HuH-7 (cell line): ENCODE results near the gene EXOC2.

ENCODE experiments used
- DNase-seq: peaks from one replicate; pipeline ENCODE4 v3.0.0; 2011; ENCODE audit warnings: low spot score

Gene EXOC2

DNA sequence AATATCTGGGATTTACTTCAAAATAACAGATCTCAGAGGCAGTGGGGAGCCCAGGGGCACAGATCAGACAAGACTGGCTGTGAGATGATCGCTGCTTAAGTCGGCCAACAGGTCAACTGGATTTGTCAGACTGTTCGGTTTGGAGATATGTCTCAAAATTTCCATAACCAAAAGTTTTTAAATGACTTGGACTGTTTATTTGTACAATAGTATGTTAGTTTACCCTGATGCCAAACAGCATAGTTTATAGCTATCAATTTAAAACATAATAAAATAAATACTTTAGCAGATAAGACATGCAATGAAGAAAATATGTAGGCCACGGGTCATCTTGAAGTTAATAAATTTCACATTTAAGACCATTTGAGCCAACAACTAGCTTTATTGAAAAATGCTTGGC is 174.7 kb downstream of the EXOC2 start:
- no peak for DNase-seq

- no peak for DNase-seq
Observed at GRCh38 chr6:516213-516612, 176.7 kb downstream of the EXOC2 start.

- DNase-seq, result no peak
Observed at GRCh38 chr6:515267-515666, 177.7 kb downstream of the EXOC2 start.

- DNase-seq, result no peak
Observed at GRCh38 chr6:514396-514978, 178.5 kb downstream of the EXOC2 start.

DNA sequence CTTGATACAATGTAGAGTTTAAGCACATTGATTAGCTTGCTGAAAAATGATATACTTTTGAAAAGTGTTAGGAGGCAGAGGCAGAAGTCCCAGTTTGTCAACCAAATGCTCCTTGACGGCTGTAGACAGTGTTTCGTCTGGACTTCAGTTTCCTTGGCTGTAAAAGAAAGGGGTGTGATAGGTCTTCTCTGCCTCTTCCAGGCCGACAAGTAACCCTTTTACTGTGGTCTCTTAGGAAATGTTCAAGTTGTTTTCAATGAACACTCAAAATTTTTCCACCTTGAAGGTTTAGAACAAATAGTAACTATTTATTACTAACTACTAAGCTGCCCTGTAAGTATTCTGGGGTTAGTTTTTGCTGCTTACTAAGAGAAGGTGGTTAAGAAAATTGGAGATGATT is 179.0 kb downstream of the EXOC2 start:
- DNase-seq, result no peak

GRCh38 chr6:513058-513457 is 179.9 kb downstream of the EXOC2 start:
- no peak for DNase-seq

DNA sequence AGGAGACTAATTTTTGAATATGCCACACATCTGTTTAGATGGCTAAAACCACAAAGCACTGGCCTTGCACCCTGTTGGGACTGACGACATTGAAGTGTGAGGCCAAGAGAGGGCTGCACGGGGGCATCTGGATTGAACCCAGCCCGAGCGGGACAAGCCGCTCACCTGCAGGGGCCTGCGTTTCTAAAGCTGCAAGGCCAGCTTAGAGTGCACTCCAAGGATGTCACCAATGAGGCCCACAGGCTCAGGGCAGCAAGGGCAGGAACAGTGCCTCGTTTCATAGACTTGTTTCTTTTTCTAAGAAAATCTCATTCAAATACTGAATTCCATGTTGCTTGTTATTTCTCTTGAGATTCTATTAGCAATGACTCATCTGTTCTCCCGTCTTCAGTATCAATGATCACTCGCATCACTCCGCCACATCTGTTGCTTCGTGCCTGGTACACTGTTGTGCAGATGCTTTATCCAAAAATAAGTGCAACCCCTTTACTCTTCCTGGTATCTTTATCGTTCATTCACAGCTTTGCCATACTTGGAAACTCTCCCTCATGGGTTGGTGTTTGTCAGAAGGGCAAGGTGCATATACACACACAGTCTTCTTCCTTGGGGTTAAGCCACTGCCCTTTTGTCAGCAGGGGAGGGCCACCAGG is 181.3 kb downstream of the EXOC2 start:
- DNase-seq, result no peak

- no peak for DNase-seq
Observed at GRCh38 chr6:509676-510075, 183.3 kb downstream of the EXOC2 start.

DNA sequence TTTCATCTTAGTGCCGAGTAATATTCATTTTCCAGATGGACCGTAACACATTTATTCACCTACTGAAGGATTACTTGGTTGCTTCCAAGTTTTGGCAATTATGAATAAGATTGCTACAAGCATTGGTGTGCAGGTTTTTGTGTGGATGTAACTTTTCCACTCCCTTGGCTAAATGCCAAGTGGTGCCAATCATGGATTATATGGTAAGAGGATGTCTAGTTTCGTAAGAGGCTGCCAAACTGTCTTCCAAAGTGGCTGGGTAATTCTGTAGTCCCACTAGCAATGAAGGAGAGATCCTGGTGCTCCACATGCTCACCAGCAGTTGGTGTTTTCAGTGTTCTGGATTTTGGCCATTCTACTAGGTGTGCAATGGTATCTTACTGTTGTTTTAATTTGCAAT is 184.3 kb downstream of the EXOC2 start:
- DNase-seq, result no peak

- DNase-seq, result no peak
Observed at GRCh38 chr6:508006-508405, 184.9 kb downstream of the EXOC2 start.

GRCh38 chr6:506920-507622 is 185.9 kb downstream of the EXOC2 start:
- no peak for DNase-seq

DNA sequence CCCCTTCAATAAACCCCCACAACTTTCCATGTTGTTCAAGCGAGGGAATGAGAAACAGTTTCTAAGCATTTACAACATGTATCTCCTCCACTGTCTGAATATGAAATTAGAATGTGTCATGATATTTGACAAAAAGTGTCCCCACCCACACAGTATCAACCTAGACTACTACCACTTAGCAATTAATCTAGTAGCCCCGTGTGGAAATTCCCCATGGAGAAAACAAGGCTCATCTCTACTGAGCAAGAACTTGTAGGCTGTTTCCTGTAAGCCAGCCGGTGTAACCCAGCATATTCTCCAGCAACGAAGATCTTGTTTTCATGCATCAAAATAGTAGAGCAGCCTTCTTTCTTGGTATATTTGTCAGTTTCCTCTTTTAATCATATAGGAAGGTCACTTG is 186.4 kb downstream of the EXOC2 start:
- DNase-seq, result no peak

GRCh38 chr6:505374-505773 is 187.6 kb downstream of the EXOC2 start:
- DNase-seq, result no peak

GRCh38 chr6:504446-504980 is 188.4 kb downstream of the EXOC2 start:
- DNase-seq, result no peak

- no peak for DNase-seq
Observed at GRCh38 chr6:503610-504362, 189.2 kb downstream of the EXOC2 start.

DNA sequence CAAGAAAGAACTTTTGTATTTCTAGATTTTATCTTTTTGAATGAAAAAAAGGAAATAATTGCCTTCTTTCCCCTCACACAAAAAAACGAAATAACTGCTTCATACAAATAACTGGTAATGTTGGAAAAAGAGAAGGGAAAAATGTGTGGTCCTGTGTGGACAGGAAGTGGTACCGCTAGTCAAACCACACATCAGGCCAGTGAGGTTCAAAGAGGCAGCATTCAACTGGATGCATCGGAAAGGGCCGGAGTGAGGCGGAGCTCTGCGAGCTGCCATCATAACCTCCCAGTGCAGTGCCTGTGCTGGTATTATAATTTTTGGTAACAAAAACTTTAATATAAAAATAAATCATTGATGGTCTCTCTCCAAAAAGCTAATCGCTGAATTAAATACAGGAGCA is 190.2 kb downstream of the EXOC2 start:
- no peak for DNase-seq

DNA sequence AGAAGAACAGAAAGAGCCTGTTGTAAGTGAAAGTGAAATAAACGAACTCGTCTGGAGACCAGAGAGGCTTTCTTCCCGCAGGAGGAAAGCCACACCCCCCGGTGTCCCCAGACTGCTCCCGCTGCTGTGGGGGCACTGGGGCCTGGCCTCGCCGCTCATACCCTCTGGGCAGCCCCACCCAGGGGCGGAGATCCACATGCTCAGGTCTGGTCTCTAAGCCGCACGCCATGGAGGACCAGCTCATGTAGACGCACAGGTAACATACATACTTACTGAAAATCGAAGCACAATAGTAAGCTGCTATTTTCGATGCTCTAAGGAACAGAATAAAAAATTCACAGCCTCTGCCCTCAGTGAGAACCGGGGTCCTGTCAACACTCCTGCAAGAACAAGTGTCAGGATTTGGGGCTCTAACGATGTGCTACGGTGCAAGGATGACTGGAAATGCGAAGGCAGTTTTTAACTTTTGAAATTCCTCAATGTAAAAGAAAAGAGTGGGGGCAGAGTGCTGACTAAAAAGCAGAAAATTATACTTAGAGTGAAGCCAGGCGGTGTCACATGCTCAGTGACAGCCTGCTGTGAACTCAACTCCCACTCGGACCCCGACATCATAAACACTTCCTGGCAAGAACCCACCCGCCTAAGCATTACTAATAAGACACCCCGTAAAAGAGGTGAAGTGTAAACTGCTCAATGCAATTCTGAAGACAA is 190.9 kb downstream of the EXOC2 start:
- no peak for DNase-seq

- no peak for DNase-seq
Observed at GRCh38 chr6:499617-500016, 193.3 kb downstream of the EXOC2 start.

- DNase-seq, result no peak
Observed at GRCh38 chr6:498795-499231, 194.1 kb downstream of the EXOC2 start.

GRCh38 chr6:497258-497657 is 195.7 kb downstream of the EXOC2 start:
- no peak for DNase-seq

- no peak for DNase-seq
Observed at GRCh38 chr6:496649-497048, 196.3 kb downstream of the EXOC2 start.

DNA sequence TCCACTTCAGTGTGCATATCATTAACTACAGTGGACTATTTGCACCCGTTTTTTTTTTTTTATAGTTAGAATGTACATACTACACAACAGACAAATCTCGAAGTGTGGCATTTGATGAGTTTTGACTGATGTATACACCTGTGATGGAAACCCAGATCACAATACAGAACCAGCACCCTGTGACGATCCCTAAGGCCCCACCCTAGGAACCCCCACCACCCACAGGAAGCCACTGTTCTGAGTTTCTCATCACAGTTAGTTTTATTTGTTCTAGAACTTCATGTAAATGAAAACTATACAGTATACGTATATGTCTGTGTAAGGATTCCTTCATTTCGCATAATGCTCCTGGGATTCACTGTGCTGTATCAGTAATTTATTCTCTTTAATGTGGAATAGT is 198.5 kb downstream of the EXOC2 start:
- DNase-seq, result no peak
